Tibial artery (tissue), 4 donors: ENCODE results near the gene GABRR1.

Experiments
- DNase-seq, 2 donors: peaks; one replicate each; pipeline ENCODE4 v3.0.0-alpha.2; 2019
- H3K27ac ChIP-seq, 2 donors: fragments of 200-600 bp; sonication (generic) in 1 of 2; 1 replicate in 1 of 2; 2 replicates in 1 of 2; pipeline ENCODE4 v1.5.1; 2018 to 2019; ENCODE audit warnings: mild to moderate bottlenecking in 1 of 2
- H3K27me3 ChIP-seq, 2 donors: fragments of 200-600 bp; sonication (generic) in 1 of 2; one replicate each; pipeline versions ENCODE4 v1.5.1 to v1.6.0; 2016 to 2019
- H3K36me3 ChIP-seq, 3 donors: fragments of 200-600 bp; sonication (generic) in 2 of 3; one replicate each; pipeline ENCODE4 v1.5.1; 2016 to 2019; ENCODE audit warnings: mild to moderate bottlenecking in 2 of 3
- H3K4me1 ChIP-seq, 4 donors: fragments of 200-600 bp; sonication (generic) in 2 of 4; 1 replicate in 3 of 4; 2 replicates in 1 of 4; pipeline ENCODE4 v1.5.1; 2016 to 2019
- H3K4me3 ChIP-seq, 2 donors: fragments of 200-600 bp; sonication (generic) in 1 of 2; 1 replicate in 1 of 2; 2 replicates in 1 of 2; pipeline ENCODE4 v1.5.1; 2018 to 2019; ENCODE audit warnings: mild to moderate bottlenecking in 2 of 2
- H3K9me3 ChIP-seq, 3 donors: fragments of 200-600 bp; sonication (generic) in 1 of 3; one replicate each; pipeline ENCODE4 v1.5.1; 2016 to 2019
- CTCF ChIP-seq, 2 experiments: fragments of 200-600 bp in 1 of 2; fragments of 450-650 bp in 1 of 2; IDR thresholded peaks; one replicate each; pipeline ENCODE4 v1.5.1; 2017 to 2019; ENCODE audit warnings: antibody characterized with exemption in 2 of 2, mild to moderate bottlenecking in 1 of 2, moderate library complexity in 1 of 2
- intact Hi-C: fragments of 100-400 bp; cut with DNase I; formaldehyde crosslinking; loops from one replicate; pipeline ENCODE4 v1.15.0; 2023; ENCODE audit warnings: low total_unique reads

GABRR1 gene

GRCh38 chr6:89257346-89257745, 40.2 kb upstream of the GABRR1 start:
- Histone ChIP-seq H3K27me3 (no peaks in the 10 kb centered on the region), H3K4me1 (no peaks in the 10 kb centered on the region), H3K4me3 (no peak overlapping the region), H3K36me3 (no peaks in the 10 kb centered on the region), H3K9me3 (no peaks in the 10 kb centered on the region), H3K27ac (no peak overlapping the region)
- DNase-seq: no peak
- intact Hi-C loops: no loop called here
- no peak for TF ChIP-seq CTCF (IDR thresholded peaks at IDR 0.05)

- H3K27ac ChIP-seq: no peak overlapping the region
- H3K27me3 ChIP-seq: no peaks in the 10 kb centered on the region
- intact Hi-C loops: no loop called here
- H3K36me3 ChIP-seq: no peaks in the 10 kb centered on the region
- no peak for TF ChIP-seq CTCF (IDR thresholded peaks at IDR 0.05)
- no peaks in the 10 kb centered on the region for H3K9me3 ChIP-seq
- H3K4me3 ChIP-seq: no peak overlapping the region
- no peaks in the 10 kb centered on the region for H3K4me1 ChIP-seq
- DNase-seq: no peak
Measured at GRCh38 chr6:89255417-89255816, 38.3 kb upstream of the GABRR1 start.

GRCh38 chr6:89254569-89254968, 37.4 kb upstream of the GABRR1 start:
- Histone ChIP-seq H3K27ac (no peak overlapping the region), H3K36me3 (no peaks in the 10 kb centered on the region), H3K4me1 (no peaks in the 10 kb centered on the region), H3K4me3 (no peak overlapping the region), H3K9me3 (no peaks in the 10 kb centered on the region), H3K27me3 (no peaks in the 10 kb centered on the region)
- intact Hi-C loops: no loop called here
- DNase-seq: no peak
- no peak for TF ChIP-seq CTCF (IDR thresholded peaks at IDR 0.05)

- DNase-seq: no peak
- no peak for TF ChIP-seq CTCF (IDR thresholded peaks at IDR 0.05)
- no peaks in the 10 kb centered on the region for H3K4me1 ChIP-seq
- H3K4me3 ChIP-seq: no peak overlapping the region
- H3K36me3 ChIP-seq: no peaks in the 10 kb centered on the region
- intact Hi-C loops: no loop called here
- H3K27me3 ChIP-seq: no peaks in the 10 kb centered on the region
- H3K27ac ChIP-seq: no peak overlapping the region
- no peaks in the 10 kb centered on the region for H3K9me3 ChIP-seq
Measured at GRCh38 chr6:89252907-89253306, 35.7 kb upstream of the GABRR1 start.

- Histone ChIP-seq H3K27ac (no peak overlapping the region), H3K27me3 (no peaks in the 10 kb centered on the region), H3K36me3 (no peaks in the 10 kb centered on the region), H3K4me3 (no peak overlapping the region), H3K9me3 (no peaks in the 10 kb centered on the region), H3K4me1 (no peaks in the 10 kb centered on the region)
- no peak for DNase-seq
- TF ChIP-seq CTCF (IDR thresholded peaks at IDR 0.05): no peak
- intact Hi-C loops: no loop called here
Measured at GRCh38 chr6:89251976-89252375, 34.8 kb upstream of the GABRR1 start.

- TF ChIP-seq CTCF (IDR thresholded peaks at IDR 0.05): no peak
- H3K9me3 ChIP-seq: no peaks in the 10 kb centered on the region
- no peak for DNase-seq
Measured at GRCh38 chr6:89251170-89251569, 34.0 kb upstream of the GABRR1 start.

More at GRCh38 chr6:89251170-89251569, 34.0 kb upstream of the GABRR1 start:
- Histone ChIP-seq H3K4me3 (no peak overlapping the region), H3K27ac (no peak overlapping the region), H3K27me3 (no peaks in the 10 kb centered on the region), H3K36me3 (no peaks in the 10 kb centered on the region), H3K4me1 (no peaks in the 10 kb centered on the region)
- intact Hi-C loops: no loop called here
